NCI-H524 (cell line): ENCODE measurements around the gene USP3.
"Not testable (repeated sequence)": the region's sequence is repeated elsewhere in the genome, so short reads cannot be mapped to it uniquely, and the experiment has no call there.

ENCODE experiments used
- DNase-seq, 2 experiments: peaks; one replicate each; lab custom pipeline; 2025; lab: John Stamatoyannopoulos, UW

The USP3 gene

DNA sequence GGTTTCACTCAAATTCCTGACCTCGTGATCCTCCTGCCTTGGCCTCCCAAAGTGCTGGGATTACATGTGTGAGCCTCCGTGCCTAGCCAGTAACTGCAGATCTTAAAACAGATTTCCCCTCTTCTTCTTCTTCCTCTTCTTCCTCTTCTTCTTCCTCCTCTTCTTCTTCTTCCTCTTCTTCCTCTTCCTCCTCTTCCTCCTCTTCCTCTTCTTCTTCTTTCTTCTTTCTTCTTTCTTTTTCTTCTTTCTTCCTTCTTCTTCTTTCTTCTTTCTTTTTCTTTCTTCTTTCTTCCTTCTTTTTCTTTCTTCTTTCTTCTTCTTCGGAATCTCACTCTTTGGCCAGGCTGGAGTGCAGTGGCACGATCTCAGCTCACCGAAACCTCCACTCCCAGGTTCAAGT lies 7.8 kb downstream of the USP3 start:
- DNase-seq: no peak

DNA sequence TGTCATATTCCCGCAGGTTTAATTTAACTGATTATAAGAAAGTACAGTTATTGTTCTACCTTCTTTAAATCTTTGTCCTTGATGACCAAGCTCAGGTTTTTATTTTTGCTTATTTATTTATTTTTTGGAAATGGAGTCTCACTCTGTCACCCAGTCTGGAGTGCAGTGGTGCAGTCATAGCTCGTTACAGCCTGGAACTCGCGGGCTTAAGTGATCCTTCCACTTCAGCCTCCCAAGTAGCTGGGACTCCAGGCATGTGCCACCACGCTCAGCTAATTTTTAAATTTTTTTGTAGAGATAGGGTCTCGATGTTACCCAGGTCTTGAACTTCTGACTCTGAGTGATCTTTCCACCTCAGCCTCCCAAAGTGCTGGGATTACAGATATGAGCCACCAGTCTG lies 8.9 kb downstream of the USP3 start:
- DNase-seq: no peak

DNA sequence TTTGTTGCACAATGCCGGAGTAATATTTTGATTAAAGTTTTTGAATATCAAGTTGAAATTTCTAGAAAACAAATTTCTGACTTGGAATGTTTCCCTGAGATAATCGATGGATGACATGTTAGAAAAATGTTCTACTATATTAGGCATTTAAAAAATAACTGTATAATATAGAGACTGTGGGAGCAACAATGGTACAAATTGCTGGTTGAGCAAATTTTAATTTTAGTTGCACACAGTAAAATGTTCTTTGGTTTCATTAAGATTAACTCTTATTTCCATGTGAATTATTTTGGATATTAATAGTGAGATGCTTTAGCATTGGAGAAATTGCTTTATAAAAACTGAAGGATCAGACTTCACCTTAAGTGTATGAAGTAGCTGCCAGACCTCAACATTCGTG lies 9.3 kb downstream of the USP3 start:
- DNase-seq: no peak

DNA sequence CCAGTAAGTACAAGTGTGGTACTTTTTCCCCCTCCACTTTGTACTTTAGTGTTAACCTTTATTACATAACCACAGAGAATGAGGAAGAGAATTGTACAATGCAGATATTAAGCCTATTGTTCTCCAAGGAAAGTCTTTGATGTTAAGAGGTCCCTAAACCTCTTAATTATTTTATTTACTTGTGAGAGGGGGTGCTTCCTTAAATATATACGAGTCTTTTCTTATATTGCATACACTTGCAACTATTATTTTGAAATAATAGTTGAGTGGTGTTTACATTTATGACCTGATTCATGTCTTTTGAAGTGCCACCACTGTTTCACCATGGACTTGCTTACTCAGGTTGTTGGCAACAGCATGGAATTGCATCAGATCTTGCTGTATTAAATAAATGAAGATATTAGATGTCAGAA lies 10.1 kb downstream of the USP3 start:
- DNase-seq: no peak

DNA sequence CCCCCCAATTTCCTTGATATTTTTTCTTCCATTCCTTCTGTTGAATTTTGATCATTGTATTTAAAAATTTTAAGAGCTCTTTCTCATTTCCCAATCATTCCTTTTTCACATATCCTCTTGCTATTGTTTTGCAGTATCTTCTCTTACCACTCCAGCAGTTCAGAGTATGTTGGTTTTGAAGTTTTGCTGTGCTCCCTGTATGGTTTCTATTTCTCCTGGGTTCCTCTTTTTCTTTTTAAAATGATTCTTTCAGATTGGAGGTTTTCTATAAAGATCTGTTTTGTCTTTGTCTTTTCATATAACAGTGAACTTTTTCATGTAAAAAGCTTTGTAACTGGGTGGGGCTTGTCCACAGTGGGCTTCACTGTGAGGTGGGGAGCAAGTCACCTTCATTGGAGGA lies 12.8 kb downstream of the USP3 start:
- DNase-seq: no peak

DNA sequence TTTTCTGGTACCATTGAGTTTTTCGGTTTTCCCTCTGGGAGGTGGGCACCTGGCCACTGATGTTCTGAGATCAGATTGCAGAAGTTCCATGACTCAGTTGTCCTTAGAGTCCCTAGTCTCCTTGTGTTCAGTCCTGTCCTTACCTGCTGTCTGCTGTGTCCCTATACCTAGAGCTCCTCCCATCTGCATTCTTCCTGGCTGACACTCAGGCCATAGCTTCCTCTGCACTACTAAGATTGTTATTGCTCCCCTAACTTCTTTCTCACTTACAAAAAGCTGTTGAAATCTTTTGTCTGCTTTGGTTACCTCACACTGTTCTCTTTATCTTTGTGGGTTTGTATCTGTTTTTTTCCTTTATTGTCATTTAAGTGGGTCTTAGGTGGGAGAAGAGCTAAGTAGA lies 13.2 kb downstream of the USP3 start:
- DNase-seq: no peak

DNA sequence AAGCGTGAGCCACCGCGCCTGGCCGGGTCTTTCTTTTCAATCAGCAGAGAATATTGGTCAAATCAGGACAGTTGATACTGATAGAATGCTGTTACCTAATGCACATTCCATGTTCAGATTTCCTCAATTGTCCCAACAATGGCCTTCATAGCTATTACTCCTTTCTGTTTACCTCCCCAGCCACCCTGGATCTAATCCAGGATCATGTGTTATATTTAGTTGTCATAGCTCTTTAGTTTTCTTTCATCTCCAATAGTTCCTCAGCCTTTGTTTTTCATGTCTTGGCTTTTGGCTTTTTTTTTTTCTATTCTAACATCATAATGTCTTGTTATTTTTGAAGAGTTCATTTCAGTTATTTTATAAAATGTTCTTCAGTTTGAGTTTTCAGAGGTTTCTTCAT lies 14.6 kb downstream of the USP3 start:
- no peak for DNase-seq

DNA sequence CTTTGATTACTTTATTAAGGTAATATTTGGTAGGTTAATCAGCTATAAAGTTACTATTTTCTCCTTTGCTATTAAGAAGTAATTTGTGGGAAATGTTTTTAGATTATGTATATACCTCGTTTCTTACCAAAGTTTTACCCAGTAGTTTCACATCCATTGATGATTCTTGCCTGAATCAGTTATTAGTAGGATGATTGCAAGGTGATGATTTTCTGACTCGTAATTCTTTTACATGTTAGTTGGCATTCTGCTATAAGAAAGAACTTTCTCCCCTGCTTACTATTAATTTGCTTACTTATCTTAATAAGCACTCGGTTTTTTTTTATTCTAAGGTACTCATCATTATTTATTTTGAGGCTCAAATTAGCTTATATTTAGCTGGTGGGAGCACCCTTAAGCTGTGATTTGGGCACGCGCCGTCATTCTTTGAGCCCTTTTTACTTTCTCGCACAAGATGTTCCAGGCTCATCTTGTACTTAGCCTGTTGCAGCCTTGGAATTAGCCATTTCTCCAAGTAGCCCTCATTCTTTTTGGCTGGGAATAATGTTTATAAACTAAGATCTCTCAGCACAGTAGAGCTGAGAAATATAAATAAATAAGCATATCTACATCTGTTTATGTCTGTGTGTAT lies 15.3 kb downstream of the USP3 start:
- DNase-seq: no peak

DNA sequence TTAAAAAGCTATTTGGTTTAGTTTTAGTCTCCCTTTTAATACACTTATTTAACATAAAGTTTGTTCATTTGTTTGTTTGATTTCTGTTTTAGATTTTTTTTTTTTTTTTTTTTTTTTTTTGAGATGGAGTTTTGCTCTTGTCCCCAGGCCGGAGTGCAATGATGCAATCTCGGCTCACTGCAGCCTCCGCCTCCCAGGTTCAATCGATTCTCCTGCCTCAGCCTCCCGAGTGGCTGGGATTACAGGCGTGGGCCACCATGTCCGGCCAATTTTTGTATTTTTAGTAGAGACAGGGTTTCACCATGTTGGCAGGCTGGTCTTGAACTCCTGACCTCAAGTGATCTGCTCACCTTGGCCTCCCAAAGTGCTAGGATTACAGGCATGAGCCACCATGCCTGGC lies 16.1 kb downstream of the USP3 start:
- DNase-seq: not testable (repeated sequence)

DNA sequence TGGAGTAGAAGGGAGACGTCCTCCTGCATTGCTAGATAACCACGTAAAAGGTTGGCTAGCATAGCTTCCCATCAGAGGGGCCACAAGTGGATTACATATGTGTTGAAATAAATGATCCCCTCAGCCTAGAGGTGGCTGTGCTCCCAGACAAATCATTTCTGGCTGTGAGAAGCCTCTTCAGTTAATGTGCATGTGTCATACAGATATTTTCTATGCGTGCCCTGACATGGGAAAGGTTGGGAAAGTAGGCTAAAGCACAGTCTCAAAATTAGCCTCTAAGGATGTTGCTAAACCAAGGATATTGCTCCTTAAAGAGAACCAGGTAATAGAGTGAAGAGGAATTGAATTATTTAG lies 17.8 kb downstream of the USP3 start:
- peak in 1 of 2 experiments; percentile 8 for DNase-seq

DNA sequence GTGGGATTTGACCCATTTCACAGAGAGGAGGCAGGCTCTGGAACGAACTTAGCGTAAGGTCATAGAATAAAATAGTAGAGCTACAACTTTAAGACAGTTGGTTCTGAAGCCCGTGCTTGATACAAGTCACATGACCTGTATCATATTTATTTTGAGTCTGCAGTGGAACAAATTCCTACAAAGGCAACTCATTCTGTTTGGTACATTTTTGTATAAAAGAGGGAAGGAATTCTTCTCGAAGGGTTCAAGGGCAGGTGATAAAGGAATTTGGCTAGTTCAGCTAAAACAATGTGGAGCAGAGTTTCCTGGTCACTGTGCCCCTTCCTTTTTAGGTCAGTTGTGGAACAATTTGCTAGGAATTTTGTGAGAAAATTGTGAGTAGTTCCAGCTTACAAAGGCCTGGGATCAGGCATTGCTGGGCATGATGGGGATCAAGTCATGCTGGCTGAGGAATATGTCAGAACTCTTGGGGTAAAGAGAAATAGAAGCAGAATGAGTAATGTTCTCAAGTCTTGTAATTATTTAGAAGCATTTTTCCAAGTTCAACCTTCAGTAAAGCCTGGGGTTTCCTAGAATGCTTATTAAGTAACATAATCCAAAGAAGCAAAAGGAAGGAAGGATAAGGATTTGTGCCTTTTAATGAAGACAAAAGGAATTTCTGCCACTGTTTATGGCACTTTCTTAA lies 19.1 kb downstream of the USP3 start:
- no peak for DNase-seq

DNA sequence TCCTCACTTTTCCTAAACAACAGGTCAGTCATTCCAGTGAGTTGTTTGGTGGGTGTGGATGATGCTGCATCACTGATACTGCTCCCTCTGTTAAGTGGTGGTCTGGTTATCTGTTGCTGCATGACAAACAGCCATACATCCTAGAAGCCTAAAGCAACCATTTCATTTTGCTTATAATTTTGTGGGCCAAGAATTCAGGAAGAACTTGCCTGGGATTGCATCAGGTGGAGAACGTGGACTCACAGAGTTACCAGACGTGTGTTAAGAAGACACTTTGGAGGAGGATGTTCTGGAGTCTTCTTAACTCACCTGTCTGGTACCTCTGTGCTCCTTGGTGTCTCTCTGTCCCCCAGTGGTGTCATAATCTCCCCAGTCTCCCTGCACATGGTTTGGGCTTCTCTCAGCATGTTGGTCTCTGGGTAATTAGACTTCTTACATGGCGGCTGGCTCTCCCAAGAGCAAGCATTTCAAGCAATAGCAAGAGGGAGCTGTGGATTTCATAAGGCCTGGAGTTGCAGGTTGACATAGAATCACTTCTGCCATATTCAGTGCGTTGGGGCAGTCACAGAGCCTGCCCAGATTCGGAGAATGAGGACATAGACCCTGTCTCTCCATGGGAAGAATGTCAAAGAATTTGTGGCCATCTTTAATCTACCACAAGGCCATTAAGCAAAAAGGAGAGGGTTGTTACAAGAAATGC lies 20.1 kb downstream of the USP3 start:
- no peak for DNase-seq

DNA sequence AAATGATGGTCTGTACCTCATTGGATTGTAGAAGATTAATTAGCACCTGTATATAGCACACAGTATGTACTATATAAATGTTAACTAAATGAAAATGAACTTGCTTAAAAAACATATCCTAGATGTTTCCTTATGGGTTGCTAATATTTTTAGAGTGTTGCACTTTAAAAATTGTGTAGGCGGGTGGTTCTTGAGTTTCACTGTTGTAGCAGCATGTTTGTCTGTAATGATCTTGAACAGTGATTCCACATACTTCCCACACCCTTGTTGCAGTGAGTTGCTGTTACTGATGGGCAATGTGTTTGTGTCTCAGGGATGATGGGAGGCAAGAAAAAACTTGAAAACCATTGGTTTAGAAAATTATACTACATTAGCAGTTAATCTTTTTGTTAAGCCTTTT lies 22.0 kb downstream of the USP3 start:
- DNase-seq: no peak

DNA sequence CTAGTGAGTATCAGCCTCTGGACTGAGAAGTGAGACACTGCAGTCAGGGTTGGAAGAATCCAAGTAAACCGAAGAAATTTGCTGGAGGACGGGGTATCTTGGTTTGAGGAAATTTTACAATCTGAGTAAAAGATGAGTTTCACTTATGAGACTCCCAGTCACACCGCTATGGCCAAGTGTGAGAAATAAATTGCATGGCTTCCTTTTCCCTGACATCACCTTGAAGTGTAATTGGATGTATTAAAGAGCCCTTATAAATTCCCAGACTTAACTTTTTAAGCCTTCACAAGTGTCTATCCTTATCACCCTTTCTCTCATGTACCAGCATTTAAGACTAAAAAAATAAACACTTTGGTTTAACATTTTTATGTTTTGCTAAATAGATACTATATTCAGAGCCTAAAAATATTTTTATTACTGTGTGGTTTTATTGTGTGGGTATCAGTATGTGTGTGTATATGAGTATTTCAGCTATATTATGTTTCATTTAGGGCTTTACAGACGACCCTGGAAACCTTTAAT lies 23.8 kb downstream of the USP3 start:
- no peak for DNase-seq

DNA sequence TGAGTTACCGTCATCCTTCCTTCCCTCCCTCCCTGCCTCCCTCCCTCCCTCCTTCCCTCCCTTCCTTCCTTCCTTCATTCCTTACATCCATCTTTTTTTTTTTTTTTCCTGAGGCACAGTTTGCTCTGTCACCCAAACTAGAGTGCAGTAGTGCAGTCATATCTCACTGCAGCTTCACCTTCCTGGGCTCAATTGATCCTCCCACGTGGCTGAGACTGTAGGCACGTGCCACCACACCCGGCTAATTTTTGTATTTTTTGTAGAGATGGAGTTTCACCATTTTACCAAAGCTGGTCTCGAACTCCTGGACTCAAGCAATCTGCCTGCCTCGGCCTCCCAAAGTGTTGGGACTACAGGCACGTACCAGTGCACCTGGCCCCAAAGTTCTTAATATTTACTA lies 25.8 kb downstream of the USP3 start:
- no peak for DNase-seq

DNA sequence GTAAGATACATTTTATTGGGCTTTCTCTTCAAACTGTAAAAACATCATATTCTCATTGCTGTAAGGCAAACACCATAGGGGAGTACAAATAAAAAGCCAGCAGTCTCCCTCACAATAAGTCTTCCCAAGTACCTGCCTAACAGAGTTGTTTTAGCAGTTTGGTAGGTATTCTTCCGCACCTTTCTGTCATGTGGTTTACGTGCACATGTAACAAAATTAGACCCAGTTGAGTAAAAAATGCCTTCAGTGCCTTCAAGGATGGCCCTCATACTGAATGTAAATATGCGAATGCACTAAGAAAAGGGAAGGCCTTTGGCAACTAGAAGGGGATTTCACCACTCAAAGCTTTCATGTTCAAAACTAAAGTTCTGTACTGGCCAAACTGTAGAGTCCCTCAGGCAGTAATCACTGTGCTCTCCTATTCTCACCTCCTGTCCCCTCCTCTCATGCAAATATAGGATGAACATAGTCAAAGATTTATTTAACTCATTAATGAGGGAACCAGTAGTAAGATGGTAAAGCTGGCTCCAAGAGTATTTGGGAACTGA lies 26.4 kb downstream of the USP3 start:
- no peak for DNase-seq

DNA sequence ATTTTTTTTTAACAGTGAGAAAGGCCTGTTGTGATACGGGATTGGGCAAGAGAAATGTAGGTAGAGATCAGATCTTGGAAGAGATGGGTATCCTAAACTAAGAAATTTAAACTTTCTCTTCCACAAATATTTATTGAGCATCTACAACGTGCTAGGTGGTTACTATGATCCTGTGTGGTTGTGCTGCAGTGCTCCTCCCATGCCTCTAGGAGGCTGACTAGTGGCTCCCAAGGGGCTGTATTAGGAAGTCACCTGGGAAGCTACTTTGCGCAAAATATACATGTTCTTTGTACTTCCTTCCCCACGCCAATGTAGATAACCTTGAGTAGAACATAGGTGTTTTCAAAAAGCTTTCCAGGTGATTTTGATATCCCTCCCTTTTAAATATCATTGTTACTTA lies 27.2 kb downstream of the USP3 start:
- DNase-seq: peak in 1 of 2 experiments; percentile 5

DNA sequence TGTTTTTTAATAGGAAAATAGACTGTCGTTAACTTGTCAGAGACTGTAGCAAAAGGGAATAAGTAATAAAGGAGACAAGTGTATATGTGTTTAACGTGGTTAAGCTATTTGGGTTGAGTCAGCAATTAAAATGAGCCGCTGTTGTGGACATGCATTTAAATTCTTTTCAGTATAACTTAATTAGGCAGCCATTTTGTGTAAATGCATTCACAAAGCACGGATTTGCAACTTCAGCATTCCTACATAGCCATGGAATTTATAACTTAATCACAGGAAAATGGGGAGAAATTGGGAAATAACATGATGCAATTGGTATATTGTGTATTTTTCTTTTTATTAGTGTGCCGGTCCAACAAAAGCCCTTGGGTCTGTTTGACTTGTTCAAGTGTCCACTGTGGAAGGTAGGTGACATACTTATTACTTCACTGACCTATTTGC lies 27.9 kb downstream of the USP3 start:
- no peak for DNase-seq

DNA sequence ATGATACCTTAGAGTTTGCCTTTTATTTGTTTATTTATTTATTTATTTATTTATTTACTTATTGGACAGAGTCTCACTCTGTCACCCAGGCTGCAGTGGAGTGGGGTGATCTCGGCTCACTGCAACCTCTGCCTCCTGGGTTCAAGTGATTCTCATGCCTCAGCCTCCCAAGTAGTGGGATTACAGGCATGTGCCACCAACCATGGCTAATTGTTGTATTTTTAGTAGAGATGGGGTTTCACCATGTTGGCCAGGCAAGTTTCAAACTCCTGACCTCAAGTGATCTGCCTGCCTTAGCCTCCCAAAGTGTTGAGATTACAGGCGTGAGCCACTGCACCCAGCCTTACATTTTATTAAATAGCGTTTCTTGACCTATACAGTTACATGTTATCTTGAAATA lies 30.5 kb downstream of the USP3 start:
- DNase-seq: not testable (repeated sequence)

DNA sequence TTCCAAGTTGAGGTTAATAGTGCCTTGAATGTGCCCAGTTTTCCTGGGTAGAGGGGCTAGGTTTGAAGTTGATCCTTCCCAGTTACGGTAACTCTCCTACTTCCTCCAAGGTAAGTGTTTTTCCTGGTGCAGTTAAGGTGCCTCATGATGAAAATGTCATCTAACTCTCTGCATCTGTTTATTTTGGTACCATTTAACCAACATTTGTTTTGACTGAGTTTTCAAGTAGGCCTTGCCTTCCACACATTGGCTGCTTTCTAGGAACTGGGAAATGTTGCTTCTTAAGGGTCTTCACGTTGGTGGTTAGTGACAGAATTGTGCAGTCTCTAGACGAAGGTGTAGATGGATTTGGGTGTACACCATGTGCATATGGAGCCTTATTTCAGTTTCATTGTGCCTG lies 31.3 kb downstream of the USP3 start:
- DNase-seq: no peak

DNA sequence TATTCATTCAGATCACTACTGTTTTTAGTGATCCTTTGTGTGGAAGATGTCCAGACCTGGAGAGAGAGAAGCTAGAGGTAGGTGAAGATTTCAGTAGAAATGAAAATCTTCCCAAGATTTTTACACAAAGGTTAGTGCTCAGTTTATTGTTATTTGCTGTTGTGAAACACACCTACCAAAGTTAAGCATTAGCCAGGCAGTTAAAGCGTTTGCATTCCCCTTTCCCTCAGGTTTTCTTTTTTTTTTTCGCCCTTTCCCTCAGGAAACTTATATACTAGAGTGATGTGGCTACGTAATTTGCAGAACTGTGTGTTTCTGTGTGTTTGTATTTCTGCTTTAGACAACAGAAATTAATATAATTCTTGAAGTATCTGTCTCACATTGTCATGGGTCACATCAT lies 34.5 kb downstream of the USP3 start:
- no peak for DNase-seq

DNA sequence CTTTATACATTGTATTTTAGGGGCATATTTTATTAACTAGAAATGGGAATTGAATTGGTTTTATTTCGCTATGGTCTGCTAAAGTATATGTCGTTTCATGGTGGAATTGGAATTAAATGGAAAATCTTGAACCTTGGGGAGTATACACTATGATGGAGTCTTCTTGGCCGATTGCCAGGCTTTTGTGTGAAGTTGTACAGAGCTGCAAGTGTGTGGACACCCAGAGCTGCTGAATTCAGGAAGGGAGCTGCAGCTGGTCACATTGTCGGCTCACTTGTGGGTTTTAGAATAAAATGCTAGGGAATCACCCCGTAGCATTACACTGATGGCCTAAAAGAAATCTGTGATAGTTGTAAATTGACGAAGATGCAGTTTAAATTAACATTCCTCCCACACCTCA lies 35.1 kb downstream of the USP3 start:
- DNase-seq: no peak

DNA sequence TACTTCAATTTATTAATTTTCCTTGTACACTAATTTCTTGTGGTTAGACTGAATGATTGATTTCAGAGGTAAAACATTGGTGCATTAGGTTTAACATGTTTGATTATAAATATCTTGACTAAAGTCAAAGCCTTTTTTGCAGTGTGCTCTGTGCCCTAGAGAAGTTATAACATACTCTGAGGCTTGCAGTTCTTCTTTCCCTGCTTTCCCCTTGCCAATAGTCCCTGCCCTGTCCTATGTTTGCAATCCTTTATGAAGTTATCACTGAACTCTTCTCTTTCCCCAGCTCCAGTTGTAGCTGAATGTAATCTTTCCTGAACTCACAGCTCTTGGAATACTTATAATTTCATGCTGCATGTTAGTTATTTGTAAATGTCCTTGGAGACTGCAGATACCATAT lies 35.6 kb downstream of the USP3 start:
- no peak for DNase-seq
